ENCODE results near the gene FRMD4A. TPM values are rescaled to one million over a fixed set of nuclear protein-coding genes. Genes with fewer than 3 reads are reported as not detected.

Gene FRMD4A
- total and polyA plus RNA-seq, 12 donors = 9.1 to 29.6 (median 14.6) TPM

DNA sequence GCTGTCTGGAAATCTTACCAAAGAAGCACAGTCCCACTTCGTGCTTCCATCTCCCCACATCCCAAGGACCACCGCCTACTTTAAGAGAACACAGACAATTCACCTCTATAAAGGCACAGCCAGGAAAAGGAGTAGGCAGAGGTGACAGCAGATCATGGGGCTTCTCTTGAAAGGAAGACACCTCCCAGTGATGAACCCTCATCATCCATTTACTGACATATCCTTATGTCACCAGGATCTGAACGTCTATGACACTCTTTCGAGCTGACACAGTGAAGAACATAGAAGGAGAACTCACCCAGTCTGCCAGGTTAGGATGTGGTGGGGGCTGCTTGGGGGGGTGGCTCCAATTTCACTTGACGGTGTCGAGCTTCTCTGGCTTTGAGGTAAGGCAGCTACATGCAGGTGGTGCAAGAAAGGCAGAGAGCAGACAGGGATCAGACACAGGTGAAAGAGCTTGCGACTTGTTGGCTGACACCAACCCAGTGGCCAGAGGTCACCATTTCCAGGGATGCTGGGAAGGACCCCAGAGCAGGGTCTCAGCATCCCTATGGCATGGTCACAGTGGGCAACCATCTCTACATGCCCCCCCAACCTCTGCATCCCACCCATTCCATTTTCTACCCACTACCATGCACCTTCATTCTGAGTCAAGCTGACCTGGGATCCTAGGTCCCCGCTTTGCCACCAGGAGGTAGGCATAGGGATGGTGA, 676.5 kb downstream of the FRMD4A start:
- peaks cover 0 to 4% of the 10 kb centered on the region in 2 donors for H3K4me1 ChIP-seq (replicated peaks in 1 of 2)
- H3K27me3 ChIP-seq = no peaks in the 10 kb centered on the region
- intact Hi-C loops (cut with DNase I) = no loop called here
- 93 to 94% (median 93%) methylated on average over 7 to 8 of the region's 8 CpGs for WGBS, 4 donors
- no peak overlapping the region for H3K4me3 ChIP-seq
- H3K9me3 ChIP-seq (replicated peaks in 1 of 3) = no peaks in the 10 kb centered on the region
- no peak overlapping the region for H3K27ac ChIP-seq
- no peak for DNase-seq
- TF ChIP-seq POLR2A (IDR thresholded peaks at IDR 0.05) = no peak
- peaks cover 0 to 45% of the 10 kb centered on the region in 2 donors for H3K36me3 ChIP-seq (replicated peaks in 1 of 2)

GRCh38 chr10:13652860-13653259, 677.9 kb downstream of the FRMD4A start:
- peaks cover 0 to 49% of the 10 kb centered on the region in 2 donors for H3K36me3 ChIP-seq (replicated peaks in 1 of 2)
- no peaks in the 10 kb centered on the region for H3K27me3 ChIP-seq
- TF ChIP-seq POLR2A (IDR thresholded peaks at IDR 0.05) = no peak
- TF ChIP-seq, protein P1, sequence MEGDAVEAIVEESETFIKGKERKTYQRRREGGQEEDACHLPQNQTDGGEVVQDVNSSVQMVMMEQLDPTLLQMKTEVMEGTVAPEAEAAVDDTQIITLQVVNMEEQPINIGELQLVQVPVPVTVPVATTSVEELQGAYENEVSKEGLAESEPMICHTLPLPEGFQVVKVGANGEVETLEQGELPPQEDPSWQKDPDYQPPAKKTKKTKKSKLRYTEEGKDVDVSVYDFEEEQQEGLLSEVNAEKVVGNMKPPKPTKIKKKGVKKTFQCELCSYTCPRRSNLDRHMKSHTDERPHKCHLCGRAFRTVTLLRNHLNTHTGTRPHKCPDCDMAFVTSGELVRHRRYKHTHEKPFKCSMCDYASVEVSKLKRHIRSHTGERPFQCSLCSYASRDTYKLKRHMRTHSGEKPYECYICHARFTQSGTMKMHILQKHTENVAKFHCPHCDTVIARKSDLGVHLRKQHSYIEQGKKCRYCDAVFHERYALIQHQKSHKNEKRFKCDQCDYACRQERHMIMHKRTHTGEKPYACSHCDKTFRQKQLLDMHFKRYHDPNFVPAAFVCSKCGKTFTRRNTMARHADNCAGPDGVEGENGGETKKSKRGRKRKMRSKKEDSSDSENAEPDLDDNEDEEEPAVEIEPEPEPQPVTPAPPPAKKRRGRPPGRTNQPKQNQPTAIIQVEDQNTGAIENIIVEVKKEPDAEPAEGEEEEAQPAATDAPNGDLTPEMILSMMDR (IDR thresholded peaks at IDR 0.05) = no peak
- H3K4me3 ChIP-seq = no peak overlapping the region
- DNase-seq = no peak
- no peaks in the 10 kb centered on the region for H3K9me3 ChIP-seq (replicated peaks in 1 of 3)
- WGBS, 4 donors = 63 to 96% (median 83%) methylated on average over 5 to 6 of the region's 6 CpGs
- no peaks in the 10 kb centered on the region for H3K4me1 ChIP-seq (replicated peaks in 1 of 2)
- no peak overlapping the region for H3K27ac ChIP-seq
- intact Hi-C loops (cut with DNase I) = no loop called here

- Histone ChIP-seq H3K27me3 (no peaks in the 10 kb centered on the region), H3K36me3 (replicated peaks in 1 of 2) (peaks cover 0 to 51% of the 10 kb centered on the region in 2 donors), H3K27ac (no peak overlapping the region), H3K4me1 (replicated peaks in 1 of 2) (no peaks in the 10 kb centered on the region), H3K4me3 (no peak overlapping the region), H3K9me3 (replicated peaks in 1 of 3) (no peaks in the 10 kb centered on the region)
- 73 to 86% (median 79%) methylated on average over 5 of the region's 5 CpGs for WGBS, 4 donors
- TF ChIP-seq, protein P1 (IDR thresholded peaks at IDR 0.05) = no peak
- no peak for TF ChIP-seq POLR2A (IDR thresholded peaks at IDR 0.05)
- no peak for DNase-seq
- intact Hi-C loops (cut with DNase I) = no loop called here
These were observed 678.6 kb downstream of the FRMD4A start for GRCh38 chr10:13651969-13652720.

GRCh38 chr10:13650961-13651360, 679.8 kb downstream of the FRMD4A start:
- H3K27ac ChIP-seq = no peak overlapping the region
- 77 to 89% (median 82%) methylated on average over 5 of the region's 5 CpGs for WGBS, 4 donors
- H3K27me3 ChIP-seq = no peaks in the 10 kb centered on the region
- no peak overlapping the region for H3K4me3 ChIP-seq
- no peaks in the 10 kb centered on the region for H3K9me3 ChIP-seq (replicated peaks in 1 of 3)
- H3K4me1 ChIP-seq (replicated peaks in 1 of 2) = no peaks in the 10 kb centered on the region
- no peak for TF ChIP-seq POLR2A (IDR thresholded peaks at IDR 0.05)
- TF ChIP-seq, protein P1 (IDR thresholded peaks at IDR 0.05) = no peak
- intact Hi-C loops (cut with DNase I) = no loop called here
- no peak for DNase-seq
- peaks cover 0 to 53% of the 10 kb centered on the region in 2 donors for H3K36me3 ChIP-seq (replicated peaks in 1 of 2)
